ENCODE measurements around the gene LRRC1.

LRRC1 gene

GRCh38 chr6:53818858-53819609, 24.2 kb downstream of the LRRC1 start:
- no peak for DNase-seq

DNA sequence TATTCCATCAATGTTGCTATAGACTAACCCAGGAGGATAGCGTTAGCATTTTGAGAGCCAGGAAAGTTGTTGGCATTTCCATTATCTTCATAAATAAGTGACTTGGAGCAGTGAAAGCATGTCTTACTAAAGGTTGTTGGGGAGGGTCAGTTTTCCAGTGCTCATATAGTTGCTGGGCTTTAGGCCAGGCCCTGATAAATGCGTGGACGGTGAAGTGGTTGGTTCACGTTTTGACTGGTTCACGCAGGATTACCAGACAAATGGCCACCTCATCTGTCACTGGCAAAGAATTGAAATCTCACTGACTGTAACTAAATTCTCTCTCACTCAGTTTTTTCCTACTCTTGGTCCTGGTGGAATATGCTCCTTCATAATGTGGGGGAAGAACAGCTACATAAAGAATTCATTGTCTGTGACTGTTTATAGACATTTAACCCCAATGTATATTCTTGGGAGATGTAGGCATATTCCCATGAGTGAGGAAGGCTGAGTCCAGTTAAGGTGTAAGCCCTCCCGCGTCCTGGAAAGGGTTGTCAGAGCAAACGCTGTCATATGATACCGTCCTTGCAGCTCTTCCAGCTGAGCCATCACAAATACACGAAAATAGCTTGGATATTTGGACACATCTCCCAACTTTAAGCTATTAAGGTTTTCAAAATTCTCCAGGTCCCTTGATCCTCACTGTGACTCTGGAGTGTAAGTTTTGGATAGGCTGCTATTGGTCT, 27.8 kb downstream of the LRRC1 start:
- no peak for DNase-seq

- DNase-seq, result no peak
Observed at GRCh38 chr6:53824714-53825113, 29.9 kb downstream of the LRRC1 start.

GRCh38 chr6:53825532-53826321, 30.9 kb downstream of the LRRC1 start:
- DNase-seq, result no peak

DNA sequence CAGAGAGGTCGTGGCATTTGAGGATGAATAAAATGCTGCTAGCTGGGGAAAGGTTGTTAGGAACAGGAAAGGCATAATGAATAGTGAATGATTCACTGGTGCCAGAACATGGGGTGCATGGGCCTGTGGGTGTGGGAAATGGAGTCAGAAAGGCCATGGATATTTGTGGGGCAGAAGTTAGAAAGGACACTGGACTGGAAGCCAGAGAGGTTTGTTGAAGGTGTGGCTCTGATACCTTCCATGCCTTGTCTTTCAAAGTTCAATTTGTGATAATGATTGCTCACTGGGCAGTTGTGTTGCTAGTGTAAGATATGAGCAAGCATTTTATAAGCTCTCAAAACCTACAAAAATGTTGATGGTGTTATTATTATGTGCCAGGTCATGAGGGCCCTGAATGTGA, 32.7 kb downstream of the LRRC1 start:
- no peak for DNase-seq

GRCh38 chr6:53828215-53828614, 33.4 kb downstream of the LRRC1 start:
- no peak for DNase-seq

DNA sequence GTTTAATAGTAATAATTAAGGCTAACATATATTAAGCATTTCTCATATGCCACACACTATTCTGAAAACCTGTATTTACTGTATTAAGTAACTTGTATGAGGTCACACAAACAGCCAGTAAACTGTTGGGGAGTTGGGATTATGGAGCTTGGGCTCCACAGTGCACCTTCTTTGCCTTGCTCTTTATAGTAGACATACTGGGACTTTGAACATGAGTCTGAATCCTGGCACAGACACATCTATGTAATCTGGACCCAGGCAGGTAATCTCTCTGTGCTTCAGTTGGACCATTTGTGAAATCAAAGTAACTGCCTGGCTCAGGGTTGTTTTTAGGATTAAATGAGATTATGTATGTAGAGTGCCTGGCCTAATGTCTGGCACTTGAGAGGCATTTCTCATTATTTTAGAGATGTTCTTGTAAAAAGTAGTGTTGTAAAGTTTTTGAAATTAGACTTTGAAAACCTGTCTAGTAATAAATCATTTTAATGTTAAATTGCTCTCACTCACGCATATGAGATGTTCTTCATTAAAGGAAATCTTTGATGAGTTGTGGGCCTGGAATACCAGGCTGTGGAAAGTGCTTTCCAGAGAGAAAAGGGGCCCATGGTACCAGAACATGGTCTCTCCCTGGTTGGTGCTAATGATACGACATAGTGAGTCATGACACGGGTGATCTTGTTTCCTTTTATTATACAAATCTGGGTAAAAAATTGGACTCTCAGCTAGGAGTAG, 34.3 kb downstream of the LRRC1 start:
- DNase-seq, result no peak

GRCh38 chr6:53829698-53830221, 35.0 kb downstream of the LRRC1 start:
- no peak for DNase-seq

GRCh38 chr6:53830366-53830765, 35.6 kb downstream of the LRRC1 start:
- no peak for DNase-seq

DNA sequence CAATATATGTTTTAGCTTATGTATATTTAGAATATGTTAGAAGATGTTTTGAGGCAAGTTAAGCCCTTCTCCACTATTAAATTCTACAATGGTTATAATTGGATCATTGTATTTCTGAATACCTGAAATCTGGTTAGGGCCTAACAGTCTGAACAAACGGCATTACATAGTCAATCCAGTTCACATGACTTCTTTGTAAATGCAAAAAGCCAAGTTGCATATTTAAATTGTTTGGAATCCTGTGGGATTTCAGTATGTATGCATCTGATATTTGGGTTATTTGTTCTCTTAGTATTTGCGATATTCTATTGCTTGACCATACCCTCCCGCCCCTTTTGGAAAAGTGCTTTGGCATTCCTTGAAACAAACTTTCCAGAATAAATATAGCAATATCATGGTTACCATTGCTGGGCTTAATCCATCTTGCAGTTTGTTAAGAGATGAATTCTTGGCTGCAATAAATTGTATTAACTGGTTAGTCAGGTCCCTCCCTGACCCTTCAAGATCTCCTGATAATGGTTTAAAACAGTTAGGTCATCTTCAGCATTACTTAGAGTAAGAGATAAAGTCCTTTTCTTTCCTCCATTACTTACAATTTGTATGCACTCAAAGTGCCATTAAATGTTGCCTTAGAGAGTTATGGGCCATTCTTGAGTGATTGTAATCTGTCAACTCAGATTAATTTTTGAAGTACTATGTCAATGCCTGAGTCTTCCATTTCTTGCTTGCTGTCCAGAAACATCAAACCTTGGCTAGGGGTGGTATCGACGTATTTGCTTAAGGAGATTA, 36.5 kb downstream of the LRRC1 start:
- DNase-seq, result no peak

DNA sequence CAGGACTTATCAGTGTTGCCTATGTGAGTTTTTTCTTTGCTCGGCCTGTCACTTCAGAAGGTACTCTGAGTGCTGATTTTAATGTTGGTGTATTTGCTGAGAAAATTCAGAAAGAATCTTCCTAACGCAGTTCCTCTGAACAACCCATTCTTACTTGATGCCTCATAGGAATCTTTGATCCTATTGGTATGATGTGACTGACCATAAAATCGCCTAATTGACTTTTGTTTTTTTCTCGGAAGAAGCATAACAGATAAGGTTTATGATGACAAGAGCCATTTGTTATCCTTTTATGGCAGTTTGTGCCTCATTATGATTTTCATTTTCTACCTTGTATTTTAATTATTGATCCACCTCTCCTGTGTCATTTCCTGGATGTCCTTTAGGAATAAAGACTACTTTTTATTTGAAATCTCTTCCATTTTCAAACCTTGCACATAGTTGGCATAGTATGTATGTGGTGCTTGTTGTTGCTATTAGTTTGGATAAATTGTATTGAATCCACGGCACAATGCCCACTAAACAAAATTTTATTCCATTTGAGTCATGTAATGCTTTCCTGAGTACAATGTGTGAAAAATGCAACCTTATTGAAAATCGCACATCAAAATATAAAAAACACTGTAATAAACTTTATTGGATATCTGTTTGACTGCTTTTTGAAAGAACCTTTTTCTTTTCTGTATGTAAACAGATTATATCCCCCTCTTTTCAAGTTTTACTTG, 37.3 kb downstream of the LRRC1 start:
- no peak for DNase-seq

DNA sequence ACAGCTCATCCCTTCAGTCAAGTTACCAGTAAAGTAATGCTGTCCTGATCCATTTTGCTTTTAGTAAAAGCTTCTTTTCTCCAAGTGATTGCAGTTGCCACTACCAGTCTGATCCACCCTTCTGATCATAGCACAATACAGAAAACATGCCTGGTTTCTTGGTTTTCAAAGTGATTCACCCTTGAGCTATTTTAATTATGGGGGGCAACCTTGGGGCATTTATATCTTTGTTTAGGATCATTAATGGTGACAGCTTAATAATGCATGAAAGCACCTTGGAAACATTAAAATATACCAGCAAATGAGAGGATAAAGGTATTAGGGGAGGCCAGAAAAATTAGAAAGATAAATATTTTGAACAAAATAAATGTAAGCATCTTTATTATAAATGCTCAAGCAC, 38.4 kb downstream of the LRRC1 start:
- no peak for DNase-seq

GRCh38 chr6:53834132-53834531, 39.3 kb downstream of the LRRC1 start:
- DNase-seq, result no peak

DNA sequence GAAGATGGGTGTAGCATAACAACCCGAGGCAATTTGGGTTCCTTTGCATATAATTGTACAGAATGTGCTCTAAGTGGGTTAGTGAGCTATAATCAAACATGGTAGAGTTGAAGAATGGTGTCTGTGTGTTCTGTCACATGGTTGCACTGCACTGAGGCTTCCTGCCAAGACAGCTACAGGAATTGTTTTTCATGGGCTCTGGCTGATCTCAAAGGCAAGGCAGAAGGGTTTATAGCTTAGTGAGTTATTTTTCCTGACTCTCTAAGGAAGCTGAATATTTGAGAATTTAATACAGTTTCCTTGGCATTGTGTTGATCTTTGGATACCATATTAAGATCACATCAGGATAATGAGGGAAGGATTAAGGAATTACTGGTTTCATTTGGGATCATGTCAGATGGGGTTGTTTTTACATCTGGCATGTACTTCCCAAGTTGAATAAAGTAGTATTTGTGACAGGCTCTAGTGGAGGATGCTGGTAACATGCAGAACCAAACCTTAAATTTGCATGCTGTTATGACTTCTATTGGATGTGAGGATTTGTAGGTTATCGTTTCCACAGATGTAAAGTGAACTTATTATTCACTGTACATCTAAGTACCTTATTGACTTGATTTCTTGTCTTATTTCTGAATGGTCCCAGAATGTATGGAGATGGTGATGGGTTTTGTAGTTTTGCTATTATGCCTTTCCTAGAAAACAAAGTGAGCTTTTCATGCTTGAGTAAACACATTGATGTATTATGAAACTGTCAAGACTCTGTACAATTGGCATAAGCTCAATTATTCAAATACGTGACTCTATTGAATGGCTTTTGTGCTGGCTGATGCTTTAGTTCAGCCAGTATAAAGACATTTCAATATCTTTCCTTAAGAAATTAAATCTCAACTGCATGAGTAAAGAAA, 43.3 kb downstream of the LRRC1 start:
- no peak for DNase-seq

GRCh38 chr6:53840027-53840426, 45.2 kb downstream of the LRRC1 start:
- no peak for DNase-seq

- no peak for DNase-seq
Observed at GRCh38 chr6:53845280-53846195, 50.7 kb downstream of the LRRC1 start.

DNA sequence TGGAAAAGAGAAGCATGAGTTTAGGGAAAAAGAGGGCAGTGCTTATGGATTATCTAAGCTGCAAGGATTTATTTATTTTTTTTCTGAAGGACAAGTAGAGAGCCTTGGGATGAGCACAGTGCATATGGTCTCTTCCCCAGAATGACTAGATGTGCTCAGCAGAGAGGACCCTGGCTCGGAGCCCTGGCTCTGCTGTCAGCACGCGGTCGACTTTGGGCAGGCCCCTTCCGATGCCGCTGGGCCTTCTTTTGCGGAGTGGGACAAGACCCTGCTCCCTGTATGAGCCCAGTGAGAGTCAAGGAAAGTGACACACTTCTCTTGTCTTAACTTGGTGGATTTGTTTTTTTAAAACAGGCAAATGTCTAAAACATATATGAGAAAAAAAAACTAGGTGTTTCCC, 51.4 kb downstream of the LRRC1 start:
- DNase-seq, result no peak

DNA sequence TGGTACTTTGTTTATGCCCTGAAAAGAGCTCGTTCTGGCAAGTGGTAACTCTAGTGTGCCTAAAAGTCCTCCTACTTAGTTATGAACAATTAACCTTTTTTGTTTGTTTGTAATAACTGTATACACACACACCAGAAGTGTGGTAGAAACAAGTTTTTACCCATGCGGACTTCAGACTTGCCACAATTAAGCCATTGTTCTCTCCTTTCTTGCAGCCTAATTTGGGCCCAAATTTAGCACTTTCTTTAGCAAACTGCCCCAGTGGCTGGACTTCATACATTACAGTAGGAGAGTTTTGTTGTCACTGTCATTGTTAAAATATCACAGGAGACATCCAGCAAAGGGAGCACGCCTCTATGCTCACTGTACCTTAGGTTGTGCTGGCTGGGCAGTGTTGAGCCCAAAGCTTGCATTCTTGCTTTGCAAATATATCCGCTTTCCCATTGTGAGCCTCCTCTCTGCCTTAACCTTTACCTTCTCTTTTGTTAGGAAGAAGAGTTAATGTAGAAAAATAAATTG, 53.0 kb downstream of the LRRC1 start:
- no peak for DNase-seq

- DNase-seq, result no peak
Observed at GRCh38 chr6:53850527-53850926, 55.7 kb downstream of the LRRC1 start.
